HepG2 (cell line): Measurements from ENCODE around the gene SMARCA4. TPM values are rescaled to one million over a fixed set of nuclear protein-coding genes. Genes with fewer than 3 reads are reported as not detected.

ENCODE experiments used
- AKNA ChIP-seq: sonication (generic); formaldehyde crosslinking; IDR thresholded peaks from 2 replicates; pipeline ENCODE4 v1.4.0; 2020; ENCODE audit warnings: missing genetic modification reagents, borderline replicate concordance
- DDIT3 ChIP-seq: sonication (generic); formaldehyde crosslinking; IDR thresholded peaks from 2 replicates; pipeline ENCODE4 v1.4.0; 2020; ENCODE audit warnings: mild to moderate bottlenecking, missing genetic modification reagents
- EEA1 ChIP-seq: sonication (generic); formaldehyde crosslinking; IDR thresholded peaks from 2 replicates; pipeline ENCODE4 v1.5.1; 2020; ENCODE audit warnings: mild to moderate bottlenecking, missing genetic modification reagents, borderline replicate concordance
- FOXC1 ChIP-seq: sonication (generic); formaldehyde crosslinking; IDR thresholded peaks from 2 replicates; pipeline ENCODE4 v1.8.0; 2022; ENCODE audit warnings: mild to moderate bottlenecking, missing genetic modification reagents, borderline replicate concordance
- KLF6 ChIP-seq: IDR thresholded peaks from 2 replicates; pipeline ENCODE4 v1.8.0; 2016; ENCODE audit warnings: missing biosample characterization, missing genetic modification reagents
- NFE2 ChIP-seq: sonication (generic); formaldehyde crosslinking; IDR thresholded peaks from 2 replicates; pipeline ENCODE4 v1.4.0; 2020; ENCODE audit warnings: missing genetic modification reagents
- PHF8 ChIP-seq: sonication (generic); formaldehyde crosslinking; IDR thresholded peaks from 2 replicates; pipeline ENCODE4 v1.5.0; 2020; ENCODE audit warnings: missing genetic modification reagents
- SP1 ChIP-seq, 2 experiments: fragments of 450-650 bp in 1 of 2; sonication (generic) in 1 of 2; formaldehyde crosslinking in 1 of 2; IDR thresholded peaks; 2 replicates each; pipeline versions ENCODE4 v1.4.0 to v1.6.1; 2016 to 2020; ENCODE audit warnings: missing genetic modification reagents in 1 of 2
- TOPORS ChIP-seq: sonication (generic); formaldehyde crosslinking; IDR thresholded peaks from 2 replicates; pipeline ENCODE4 v1.8.0; 2023; ENCODE audit warnings: mild to moderate bottlenecking, missing genetic modification reagents
- ZNF501 ChIP-seq: sonication (generic); formaldehyde crosslinking; IDR thresholded peaks from 2 replicates; pipeline ENCODE4 v1.5.1; 2020; ENCODE audit warnings: mild to moderate bottlenecking, moderate library complexity, missing genetic modification reagents
- ZNF607 ChIP-seq: sonication (generic); formaldehyde crosslinking; IDR thresholded peaks from 2 replicates; pipeline ENCODE4 v1.5.1; 2020; ENCODE audit warnings: missing genetic modification reagents, mild to moderate bottlenecking, borderline replicate concordance
- ZNF710 ChIP-seq: sonication (generic); formaldehyde crosslinking; IDR thresholded peaks from 2 replicates; pipeline ENCODE4 v1.5.0; 2020; ENCODE audit warnings: mild to moderate bottlenecking, missing genetic modification reagents, borderline replicate concordance
- polyA plus RNA-seq, 8 experiments: library from polyadenylated mRNA; depleted of rRNA in 3 of 8; stranded (reverse) in 7 of 8; unstranded in 1 of 8; fragments of >200 nt; fragmentation: Illumina TruSeq in 4 of 8; extraction: Trizol in 4 of 8; gene quantifications; 2 replicates each; pipeline versions ENCODE4 v1.2.1 to v1.2.3, GENCODE V29; 2011 to 2016; ENCODE audit warnings: low read depth in 4 of 8, missing spikeins in 1 of 8, mixed read lengths in 1 of 8; ENCODE audit not compliant: insufficient read depth in 1 of 8
- total RNA-seq, 5 experiments: library from RNA; depleted of rRNA; stranded (reverse); fragments of >200 nt; fragmentation: Illumina TruSeq; extraction: Trizol; gene quantifications; 2 replicates each; pipeline ENCODE4 v1.2.3, GENCODE V29; 2016; ENCODE audit warnings: low read depth in 1 of 5
- TF ChIP-seq, protein P1 (sequence below), 2 experiments: sonication (generic) in 1 of 2; formaldehyde crosslinking in 1 of 2; IDR thresholded peaks; 2 replicates each; pipeline versions ENCODE4 v1.5.1 to v1.6.1; 2011 to 2020; ENCODE audit warnings: borderline replicate concordance in 1 of 2, low read depth in 1 of 2, low read length in 1 of 2, mild to moderate bottlenecking in 1 of 2, missing genetic modification reagents in 1 of 2, moderate library complexity in 1 of 2
- TF ChIP-seq, protein P2 (sequence below): sonication (generic); formaldehyde crosslinking; IDR thresholded peaks from 2 replicates; pipeline ENCODE4; 2020; ENCODE audit warnings: missing genetic modification reagents, mild to moderate bottlenecking, borderline replicate concordance

The SMARCA4 gene
- total and polyA plus RNA-seq, 2 of the 13 experiments (the other 11 are each of a cell fraction or from before 2014, with no cell fraction given): 25.4 to 45.9 TPM

DNA sequence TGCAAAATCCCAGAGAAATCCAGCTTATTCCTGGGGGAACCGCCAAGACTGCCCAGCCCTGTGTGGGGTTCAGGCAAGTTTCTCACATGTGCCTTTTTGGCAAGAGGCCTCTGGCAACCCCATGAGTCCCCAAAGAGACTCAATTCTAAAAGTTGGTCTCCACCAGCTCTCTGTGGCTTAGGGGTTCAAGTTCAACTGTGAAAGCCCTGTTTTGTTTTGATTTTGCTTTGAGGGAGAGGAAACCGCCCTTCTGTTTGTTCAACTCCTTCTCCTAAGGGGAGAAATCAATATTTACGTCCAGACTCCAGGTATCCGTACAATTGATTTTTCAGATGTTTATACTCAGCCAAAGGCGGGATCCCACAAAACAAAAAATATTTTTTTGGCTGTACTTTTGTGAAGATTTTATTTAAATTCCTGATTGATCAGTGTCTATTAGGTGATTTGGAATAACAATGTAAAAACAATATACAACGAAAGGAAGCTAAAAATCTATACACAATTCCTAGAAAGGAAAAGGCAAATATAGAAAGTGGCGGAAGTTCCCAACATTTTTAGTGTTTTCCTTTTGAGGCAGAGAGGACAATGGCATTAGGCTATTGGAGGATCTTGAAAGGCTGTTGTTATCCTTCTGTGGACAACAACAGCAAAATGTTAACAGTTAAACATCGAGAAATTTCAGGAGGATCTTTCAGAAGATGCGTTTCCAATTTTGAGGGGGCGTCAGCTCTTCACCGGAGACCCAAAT lies 127.8 kb downstream of the SMARCA4 start (continued):
- TF ChIP-seq TOPORS (no peak), ZNF607 (CRISPR knock-in tag) (no peak), KLF6 (CRISPR knock-in tag) (0 out of 2 replicates have a peak, but pooled peaks have one; percentile 45), EEA1 (CRISPR knock-in tag) (no peak), DDIT3 (CRISPR knock-in tag) (no peak), ZNF501 (no peak), PHF8 (CRISPR knock-in tag) (no peak), FOXC1 (CRISPR knock-in tag) (no peak), SP1 (IDR thresholded peaks at IDR 0.05) (no peak), SP1 (CRISPR knock-in tag; IDR thresholded peaks at IDR 0.05) (no peak), NFE2 (CRISPR knock-in tag) (no peak), ZNF710 (CRISPR knock-in tag) (0 out of 2 replicates have a peak, but pooled peaks have one; percentile 38), AKNA (CRISPR knock-in tag) (no peak)
- TF ChIP-seq, protein P1, sequence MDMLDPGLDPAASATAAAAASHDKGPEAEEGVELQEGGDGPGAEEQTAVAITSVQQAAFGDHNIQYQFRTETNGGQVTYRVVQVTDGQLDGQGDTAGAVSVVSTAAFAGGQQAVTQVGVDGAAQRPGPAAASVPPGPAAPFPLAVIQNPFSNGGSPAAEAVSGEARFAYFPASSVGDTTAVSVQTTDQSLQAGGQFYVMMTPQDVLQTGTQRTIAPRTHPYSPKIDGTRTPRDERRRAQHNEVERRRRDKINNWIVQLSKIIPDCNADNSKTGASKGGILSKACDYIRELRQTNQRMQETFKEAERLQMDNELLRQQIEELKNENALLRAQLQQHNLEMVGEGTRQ (IDR thresholded peaks at IDR 0.05; ENCODE audit: low read depth, low read length): no peak
- TF ChIP-seq, protein P1 (CRISPR knock-in tag; IDR thresholded peaks at IDR 0.05; ENCODE audit: borderline replicate concordance): no peak
- TF ChIP-seq, protein P2, sequence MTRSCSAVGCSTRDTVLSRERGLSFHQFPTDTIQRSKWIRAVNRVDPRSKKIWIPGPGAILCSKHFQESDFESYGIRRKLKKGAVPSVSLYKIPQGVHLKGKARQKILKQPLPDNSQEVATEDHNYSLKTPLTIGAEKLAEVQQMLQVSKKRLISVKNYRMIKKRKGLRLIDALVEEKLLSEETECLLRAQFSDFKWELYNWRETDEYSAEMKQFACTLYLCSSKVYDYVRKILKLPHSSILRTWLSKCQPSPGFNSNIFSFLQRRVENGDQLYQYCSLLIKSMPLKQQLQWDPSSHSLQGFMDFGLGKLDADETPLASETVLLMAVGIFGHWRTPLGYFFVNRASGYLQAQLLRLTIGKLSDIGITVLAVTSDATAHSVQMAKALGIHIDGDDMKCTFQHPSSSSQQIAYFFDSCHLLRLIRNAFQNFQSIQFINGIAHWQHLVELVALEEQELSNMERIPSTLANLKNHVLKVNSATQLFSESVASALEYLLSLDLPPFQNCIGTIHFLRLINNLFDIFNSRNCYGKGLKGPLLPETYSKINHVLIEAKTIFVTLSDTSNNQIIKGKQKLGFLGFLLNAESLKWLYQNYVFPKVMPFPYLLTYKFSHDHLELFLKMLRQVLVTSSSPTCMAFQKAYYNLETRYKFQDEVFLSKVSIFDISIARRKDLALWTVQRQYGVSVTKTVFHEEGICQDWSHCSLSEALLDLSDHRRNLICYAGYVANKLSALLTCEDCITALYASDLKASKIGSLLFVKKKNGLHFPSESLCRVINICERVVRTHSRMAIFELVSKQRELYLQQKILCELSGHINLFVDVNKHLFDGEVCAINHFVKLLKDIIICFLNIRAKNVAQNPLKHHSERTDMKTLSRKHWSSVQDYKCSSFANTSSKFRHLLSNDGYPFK: no peak
